Adrenal gland (tissue), 19 donors: ENCODE measurements around the gene GPR25. TPM values are rescaled to one million over a fixed set of nuclear protein-coding genes. Genes with fewer than 3 reads are reported as not detected.
A peak's percentile ranks its signal among the peaks of the same experiment; 100 is the strongest.

Experiments used
- DNase-seq, 7 donors: peaks; one replicate each; pipeline ENCODE4 v3.0.0-alpha.2; 2019 to 2020
- H3K27ac ChIP-seq, 5 donors: fragments of 200-600 bp; sonication (generic) in 4 of 5; 1 replicate in 3 of 5; 2 replicates in 2 of 5; pipeline versions ENCODE4 v1.5.1 to v1.8.0; 2016 to 2020; ENCODE audit warnings: mild to moderate bottlenecking in 1 of 5
- H3K27me3 ChIP-seq: fragments of 200-600 bp; 2 replicates; pipeline ENCODE4 v1.8.0; 2021
- H3K36me3 ChIP-seq, 2 donors: fragments of 200-600 bp; replicated peaks in 1 of 2; 1 replicate in 1 of 2; 2 replicates in 1 of 2; pipeline versions ENCODE4 v1.5.1 to v1.8.0; 2018 to 2022
- H3K4me1 ChIP-seq, 2 donors: fragments of 200-600 bp; replicated peaks in 1 of 2; 1 replicate in 1 of 2; 2 replicates in 1 of 2; pipeline versions ENCODE4 v1.5.1 to v1.8.0; 2018 to 2021
- H3K4me3 ChIP-seq, 4 donors: fragments of 200-600 bp; sonication (generic) in 3 of 4; one replicate each; pipeline ENCODE4 v1.5.1; 2016 to 2018
- H3K9me3 ChIP-seq, 3 donors: fragments of 200-600 bp; sonication (generic) in 1 of 3; replicated peaks in 1 of 3; 1 replicate in 2 of 3; 2 replicates in 1 of 3; pipeline versions ENCODE4 v1.5.1 to v1.8.0; 2016 to 2021
- CTCF ChIP-seq, 6 experiments: fragments of 450-650 bp in 4 of 6; fragments of 200-600 bp in 2 of 6; sonication (generic) in 1 of 6; IDR thresholded peaks; 1 replicate in 5 of 6; 2 replicates in 1 of 6; pipeline versions ENCODE4 v1.5.1 to v1.8.0; 2016 to 2021; ENCODE audit warnings: antibody characterized with exemption in 6 of 6, mild to moderate bottlenecking in 2 of 6, moderate library complexity in 1 of 6
- POLR2A ChIP-seq, 2 donors: fragments of 450-650 bp; IDR thresholded peaks; one replicate each; pipeline ENCODE4 v1.6.1; 2017; ENCODE audit warnings: antibody characterized with exemption in 2 of 2, mild to moderate bottlenecking in 2 of 2, moderate library complexity in 1 of 2
- WGBS, 4 donors: extraction: QIAGEN DNeasy Blood & Tissue Kit in 2 of 4; methylation state at CpG; one replicate each; pipeline versions ENCODE4 v1.1.5 to v1.1.7; 2013 to 2017; 5-methylcytosine and 5-hydroxymethylcytosine counted together
- intact Hi-C, 2 donors: fragments of 100-400 bp; cut with DNase I; formaldehyde crosslinking; loops; one replicate each; pipeline versions ENCODE4 v1.14.1 to v1.15.0; 2022 to 2023
- long read RNA-seq, 10 donors: library from polyadenylated mRNA in 3 of 10; unstranded in 2 of 10; stranded (forward) in 1 of 10; transcript quantifications; one replicate each; pipeline ENCODE4 v2.0.0 and lab custom pipeline, GENCODE V29; 2021 to 2026
- polyA plus RNA-seq, 3 donors: library from polyadenylated mRNA; stranded (reverse); fragments of 200-250 nt in 2 of 3; fragments of 350-450 nt in 1 of 3; fragmentation: Illumina TruSeq in 1 of 3; extraction: RNeasy Lipid Tissue Mini Kit (QIAGEN cat#74804) in 1 of 3; gene quantifications; one replicate each; pipeline ENCODE4 v1.2.3, GENCODE V29; 2013 to 2014
- total RNA-seq, 9 donors: library from RNA; depleted of rRNA in 4 of 9; stranded (reverse); fragments of >200 nt in 4 of 9; fragments of 120-200 nt in 1 of 9; fragmentation: NEBNext Ultra II Directional in 1 of 9; extraction: Animal tissue kit (Norgen Biotek cat#: 25700) in 1 of 9; gene quantifications; one replicate each; pipeline versions ENCODE4 v1.1.0 to v1.2.4, GENCODE V29; 2013 to 2023
- donor health status: healthy with polysubstance abuse.
- donor health status: Bipolar disorder and iron deficiency.
- donor health status: DM: yes; HTN: yes; CAD: no.
- donor health status: DM: no; HTN: no; CAD: no.
- donor health status: DM: no; HTN: no; CAD: no.
- donor health status: DM: yes; HTN: yes; CAD: no.

Gene GPR25
- total RNA-seq (under 1 TPM in 2 of 9 donors, not detected in 7; 0.18 to 0.69 TPM), polyA plus RNA-seq (not detected)
- long read RNA-seq, donor 1, result 0 reads
- long read RNA-seq, donor 2, result 0 reads
- long read RNA-seq, donor 3, result 0 reads
- long read RNA-seq, donor 4, result 0 reads
- long read RNA-seq, donor 5, result 0 reads
- long read RNA-seq, donor 6, result 0 reads
- long read RNA-seq, donor 7, result 0 reads
- long read RNA-seq, donor 8, result 0 reads
- long read RNA-seq, donor 9, result 0 reads
- long read RNA-seq, donor 10, result 0 reads

- peak within 1 kb of the TSS in 1 of 4 donors; percentile 45 for H3K4me3 ChIP-seq
- no peaks in the 10 kb centered on the region for H3K36me3 ChIP-seq
- H3K9me3 ChIP-seq, result no peaks in the 10 kb centered on the region
- H3K27ac ChIP-seq, result no peak within 1 kb of the TSS
- TF ChIP-seq POLR2A (IDR thresholded peaks at IDR 0.05) (no peak), CTCF (IDR thresholded peaks at IDR 0.05) (no peak)
- intact Hi-C loops, result no loop called here
- 70 to 89% (median 81%) methylated on average over 13 to 23 of the region's 23 CpGs for WGBS, 4 donors
- no peak for DNase-seq
- peaks cover 6 to 11% of the 10 kb centered on the region in 2 donors for H3K4me1 ChIP-seq
- peaks cover 25% of the 10 kb centered on the region for H3K27me3 ChIP-seq
Measured at GRCh38 chr1:200872446-200873115, at the start of gene GPR25. Gene GPR25, plus strand, starts transcription at chr1:200872981. Its CDS starts 57 bp downstream, at chr1:200873038.

DNA sequence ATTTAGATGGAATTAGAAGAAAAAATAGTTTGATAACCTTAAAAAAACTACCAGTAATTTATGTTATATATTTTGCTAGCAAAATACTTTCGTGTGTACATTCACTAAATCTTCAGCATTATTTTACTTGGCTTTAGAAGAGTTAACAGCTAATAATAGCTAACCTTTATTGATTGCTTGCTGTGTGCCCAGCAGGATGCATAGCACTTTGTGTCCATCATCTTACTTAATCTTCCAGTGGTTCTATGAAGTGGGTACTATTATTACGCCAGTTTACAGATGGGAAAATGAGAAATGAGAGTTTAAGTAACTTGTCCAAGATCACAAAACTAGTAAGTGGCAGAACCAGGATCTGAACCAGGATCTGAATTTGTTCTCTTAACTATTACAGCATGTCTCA lies 41.7 kb upstream of the GPR25 start:
- H3K36me3 ChIP-seq, result peaks cover 0 to 8% of the 10 kb centered on the region in 2 donors
- no peaks in the 10 kb centered on the region for H3K27me3 ChIP-seq
- H3K4me1 ChIP-seq, result peaks cover 0 to 27% of the 10 kb centered on the region in 2 donors
- H3K27ac ChIP-seq, result no peak overlapping the region
- TF ChIP-seq CTCF (IDR thresholded peaks at IDR 0.05) (no peak), POLR2A (IDR thresholded peaks at IDR 0.05) (no peak)
- DNase-seq, result no peak
- no peak overlapping the region for H3K4me3 ChIP-seq
- intact Hi-C loops, result no loop called here
- H3K9me3 ChIP-seq, result no peaks in the 10 kb centered on the region
- WGBS, 4 donors, result 92 to 98% (median 96%) methylated on average over 2 of the region's 2 CpGs

- 94% methylated on average over 5 of the region's 5 CpGs for WGBS, 4 donors
- Histone ChIP-seq H3K4me3 (no peak overlapping the region), H3K27me3 (no peaks in the 10 kb centered on the region), H3K36me3 (peaks cover 0 to 8% of the 10 kb centered on the region in 2 donors), H3K27ac (no peak overlapping the region), H3K4me1 (peaks cover 0 to 18% of the 10 kb centered on the region in 2 donors), H3K9me3 (no peaks in the 10 kb centered on the region)
- intact Hi-C loops, result no loop called here
- TF ChIP-seq CTCF (IDR thresholded peaks at IDR 0.05), result no peak
- TF ChIP-seq POLR2A (IDR thresholded peaks at IDR 0.05), result no peak
- DNase-seq, result no peak
Measured at GRCh38 chr1:200834383-200834782, 38.4 kb upstream of the GPR25 start.

DNA sequence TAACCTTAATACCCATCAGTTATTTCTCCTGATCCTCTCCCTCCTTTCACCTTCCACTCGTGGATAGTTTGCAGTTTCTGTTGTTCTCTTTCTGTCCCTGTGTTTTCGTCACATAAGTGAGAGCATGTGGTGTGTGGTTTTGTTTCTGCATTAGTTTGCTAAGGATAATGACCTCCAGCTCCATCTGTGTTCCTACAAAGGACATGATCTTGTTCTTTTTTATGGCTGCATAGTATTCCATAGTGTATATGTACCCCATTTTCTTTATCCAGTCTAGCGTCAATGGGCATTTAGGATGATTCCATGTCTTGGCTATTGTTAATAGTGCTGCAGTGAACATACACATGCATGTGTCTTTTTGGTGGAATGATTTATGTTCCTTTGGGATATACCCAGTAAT lies 36.6 kb upstream of the GPR25 start:
- Histone ChIP-seq H3K4me1 (peaks cover 0 to 12% of the 10 kb centered on the region in 2 donors), H3K9me3 (no peaks in the 10 kb centered on the region), H3K27ac (no peak overlapping the region), H3K27me3 (no peaks in the 10 kb centered on the region), H3K36me3 (peaks cover 0 to 8% of the 10 kb centered on the region in 2 donors), H3K4me3 (no peak overlapping the region)
- whole genome bisulfite sequencing, 4 donors, result 93 to 98% (median 95%) methylated on average over 3 of the region's 3 CpGs
- no peak for TF ChIP-seq CTCF (IDR thresholded peaks at IDR 0.05)
- no peak for TF ChIP-seq POLR2A (IDR thresholded peaks at IDR 0.05)
- intact Hi-C loops, result no loop called here
- DNase-seq, result no peak
